ENCODE measurements around the gene MAML2.

GRCh38 chr11:96004862-96005261 lies 338.1 kb downstream of the MAML2 start:
- no peak for TF ChIP-seq JUNB (IDR thresholded peaks at IDR 0.05; ENCODE audit: unreplicated experiment)
- TF ChIP-seq CTCF (conservative IDR thresholded peaks at IDR 0.05; ENCODE audit: low read depth in 2 of 2): no peak
- no peak for TF ChIP-seq EZH2 (IDR thresholded peaks at IDR 0.05; ENCODE audit: low read depth, unreplicated experiment)
- TF ChIP-seq ZNF331 (CRISPR knock-in tag; IDR thresholded peaks at IDR 0.05; ENCODE audit: low read depth): no peak
- no peak for TF ChIP-seq REST (IDR thresholded peaks at IDR 0.05; ENCODE audit: unreplicated experiment)
- no peak for TF ChIP-seq POLR2AphosphoS5 (IDR thresholded peaks at IDR 0.05; ENCODE audit: low read depth)
- TF ChIP-seq EZH2phosphoT487 (IDR thresholded peaks at IDR 0.05; ENCODE audit: unreplicated experiment): no peak
- no peak for TF ChIP-seq CREB1 (CRISPR knock-in tag; IDR thresholded peaks at IDR 0.05; ENCODE audit: low read depth)
- no peak for TF ChIP-seq ZNF462 (CRISPR knock-in tag; IDR thresholded peaks at IDR 0.05)
- TF ChIP-seq ZNF114 (CRISPR knock-in tag; IDR thresholded peaks at IDR 0.05): no peak
- TF ChIP-seq STAT1 (IDR thresholded peaks at IDR 0.05; ENCODE audit: unreplicated experiment): no peak
- no peak for TF ChIP-seq NANOG (IDR thresholded peaks at IDR 0.05; ENCODE audit: borderline replicate concordance)
- no peak for TF ChIP-seq ETS1 (IDR thresholded peaks at IDR 0.05)

Measured in GM23338 (cell line).